ENCODE results near the gene COL6A1. TPM values are rescaled to one million over a fixed set of nuclear protein-coding genes. Genes with fewer than 3 reads are reported as not detected.

The COL6A1 gene
- total and polyA plus RNA-seq, 2 experiments from 2014 or later = 245 to 605 TPM

DNA sequence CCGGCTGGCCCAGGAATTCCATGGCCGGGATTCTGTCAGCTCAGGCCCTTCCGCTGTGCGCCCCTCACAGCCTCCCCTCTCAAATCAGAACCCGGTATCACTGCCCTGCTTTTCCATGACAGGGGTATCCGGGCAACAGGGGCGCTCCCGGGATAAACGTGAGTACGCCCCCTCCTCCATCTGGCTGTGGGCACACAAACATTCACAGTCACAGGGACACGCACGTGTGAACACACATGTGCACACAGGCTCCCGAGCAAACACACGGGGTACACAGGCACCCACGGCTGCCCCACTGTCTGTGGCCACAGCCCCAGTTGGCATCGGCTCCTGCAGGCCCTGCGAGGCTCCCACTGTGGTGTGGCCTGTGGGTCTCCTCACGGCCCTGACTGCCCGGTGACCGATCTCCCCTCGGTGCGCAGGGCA lies 16.7 kb downstream of the COL6A1 start:
- Histone ChIP-seq H3K9me3 (ENCODE audit: low read depth) (no peaks in the 10 kb centered on the region), H3K27me3 (no peaks in the 10 kb centered on the region), H3K4me1 (ENCODE audit: low read depth) (no peaks in the 10 kb centered on the region), H3K4me3 (no peak overlapping the region), H3K27ac (no peak overlapping the region), H3K36me3 (peaks cover 14% of the 10 kb centered on the region)
- TF ChIP-seq, protein P1, sequence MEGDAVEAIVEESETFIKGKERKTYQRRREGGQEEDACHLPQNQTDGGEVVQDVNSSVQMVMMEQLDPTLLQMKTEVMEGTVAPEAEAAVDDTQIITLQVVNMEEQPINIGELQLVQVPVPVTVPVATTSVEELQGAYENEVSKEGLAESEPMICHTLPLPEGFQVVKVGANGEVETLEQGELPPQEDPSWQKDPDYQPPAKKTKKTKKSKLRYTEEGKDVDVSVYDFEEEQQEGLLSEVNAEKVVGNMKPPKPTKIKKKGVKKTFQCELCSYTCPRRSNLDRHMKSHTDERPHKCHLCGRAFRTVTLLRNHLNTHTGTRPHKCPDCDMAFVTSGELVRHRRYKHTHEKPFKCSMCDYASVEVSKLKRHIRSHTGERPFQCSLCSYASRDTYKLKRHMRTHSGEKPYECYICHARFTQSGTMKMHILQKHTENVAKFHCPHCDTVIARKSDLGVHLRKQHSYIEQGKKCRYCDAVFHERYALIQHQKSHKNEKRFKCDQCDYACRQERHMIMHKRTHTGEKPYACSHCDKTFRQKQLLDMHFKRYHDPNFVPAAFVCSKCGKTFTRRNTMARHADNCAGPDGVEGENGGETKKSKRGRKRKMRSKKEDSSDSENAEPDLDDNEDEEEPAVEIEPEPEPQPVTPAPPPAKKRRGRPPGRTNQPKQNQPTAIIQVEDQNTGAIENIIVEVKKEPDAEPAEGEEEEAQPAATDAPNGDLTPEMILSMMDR (IDR thresholded peaks at IDR 0.05; ENCODE audit: low read depth, low read length) = no peak
- DNase-seq (ENCODE audit: low read depth in 1 of 2, low spot score in 1 of 2) = no peak

DNA sequence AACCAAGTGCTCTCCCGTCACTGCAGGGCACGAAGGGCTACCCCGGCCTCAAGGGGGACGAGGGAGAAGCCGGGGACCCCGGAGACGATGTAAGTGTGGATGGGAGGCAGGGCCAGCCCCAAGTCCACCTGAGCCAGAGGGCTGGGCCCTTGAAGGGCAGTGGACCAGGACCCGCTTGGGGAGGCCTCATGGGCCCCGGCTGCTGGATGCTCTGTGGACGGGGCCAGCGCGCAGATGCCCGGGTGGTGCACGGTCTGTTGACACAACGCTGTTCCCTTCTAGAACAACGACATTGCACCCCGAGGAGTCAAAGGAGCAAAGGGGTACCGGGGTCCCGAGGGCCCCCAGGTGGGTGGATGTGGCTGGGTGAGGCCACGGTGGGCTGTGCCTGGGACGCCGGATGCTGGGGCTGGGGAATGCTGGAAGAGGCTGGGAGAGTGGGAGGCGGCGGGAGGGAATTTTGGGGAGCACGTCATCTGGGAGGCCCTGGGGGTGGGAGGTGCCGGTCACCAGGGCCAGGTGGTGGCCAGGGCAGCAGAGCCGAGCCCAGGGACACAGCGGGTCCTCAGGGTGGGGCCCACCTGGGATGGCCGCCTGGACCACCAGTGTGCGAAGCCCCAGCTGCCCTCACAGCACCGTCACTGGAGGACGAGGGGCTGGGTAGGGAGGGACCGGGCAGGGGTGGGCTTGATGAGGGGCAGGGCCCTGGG lies 17.5 kb downstream of the COL6A1 start:
- H3K27ac ChIP-seq = no peak overlapping the region
- DNase-seq (ENCODE audit: low read depth in 1 of 2, low spot score in 1 of 2) = no peak
- TF ChIP-seq, protein P1 (IDR thresholded peaks at IDR 0.05; ENCODE audit: low read depth, low read length) = no peak
- no peaks in the 10 kb centered on the region for H3K4me1 ChIP-seq (ENCODE audit: low read depth)
- H3K36me3 ChIP-seq = peaks cover 14% of the 10 kb centered on the region
- no peak overlapping the region for H3K4me3 ChIP-seq
- H3K9me3 ChIP-seq (ENCODE audit: low read depth) = no peaks in the 10 kb centered on the region
- H3K27me3 ChIP-seq = no peaks in the 10 kb centered on the region

DNA sequence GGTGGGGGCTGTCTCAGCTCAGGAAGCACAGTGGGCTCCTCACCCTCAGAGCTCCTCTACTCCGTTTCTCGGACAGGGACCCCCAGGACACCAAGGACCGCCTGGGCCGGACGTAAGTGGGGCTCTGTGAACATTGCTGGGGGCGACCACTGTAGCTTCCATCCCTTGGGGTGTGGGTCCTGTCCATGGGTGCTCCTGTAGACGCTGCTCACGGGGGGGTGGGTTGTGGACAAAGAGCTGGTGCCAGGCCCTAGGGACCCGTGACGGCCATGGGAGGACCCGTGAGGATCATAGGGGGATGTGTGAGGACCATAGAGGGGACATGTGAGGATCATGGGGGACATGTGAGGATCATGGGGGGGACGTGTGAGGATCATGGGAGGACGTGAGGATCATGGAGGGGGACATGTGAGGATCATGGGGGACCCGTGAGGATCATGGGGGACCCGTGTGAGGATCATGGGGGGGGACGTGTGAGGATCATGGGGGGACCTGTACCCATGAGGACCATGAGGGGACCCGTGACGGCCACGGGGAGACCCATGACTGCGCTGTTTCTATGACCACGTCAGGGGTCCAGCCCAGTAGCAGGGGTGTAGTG lies 18.1 kb downstream of the COL6A1 start:
- DNase-seq (ENCODE audit: low read depth in 1 of 2, low spot score in 1 of 2) = no peak
- no peaks in the 10 kb centered on the region for H3K9me3 ChIP-seq (ENCODE audit: low read depth)
- no peaks in the 10 kb centered on the region for H3K4me1 ChIP-seq (ENCODE audit: low read depth)
- H3K27ac ChIP-seq = no peak overlapping the region
- H3K4me3 ChIP-seq = no peak overlapping the region
- TF ChIP-seq, protein P1 (IDR thresholded peaks at IDR 0.05; ENCODE audit: low read depth, low read length) = no peak
- H3K36me3 ChIP-seq = peaks cover 14% of the 10 kb centered on the region
- no peaks in the 10 kb centered on the region for H3K27me3 ChIP-seq

DNA sequence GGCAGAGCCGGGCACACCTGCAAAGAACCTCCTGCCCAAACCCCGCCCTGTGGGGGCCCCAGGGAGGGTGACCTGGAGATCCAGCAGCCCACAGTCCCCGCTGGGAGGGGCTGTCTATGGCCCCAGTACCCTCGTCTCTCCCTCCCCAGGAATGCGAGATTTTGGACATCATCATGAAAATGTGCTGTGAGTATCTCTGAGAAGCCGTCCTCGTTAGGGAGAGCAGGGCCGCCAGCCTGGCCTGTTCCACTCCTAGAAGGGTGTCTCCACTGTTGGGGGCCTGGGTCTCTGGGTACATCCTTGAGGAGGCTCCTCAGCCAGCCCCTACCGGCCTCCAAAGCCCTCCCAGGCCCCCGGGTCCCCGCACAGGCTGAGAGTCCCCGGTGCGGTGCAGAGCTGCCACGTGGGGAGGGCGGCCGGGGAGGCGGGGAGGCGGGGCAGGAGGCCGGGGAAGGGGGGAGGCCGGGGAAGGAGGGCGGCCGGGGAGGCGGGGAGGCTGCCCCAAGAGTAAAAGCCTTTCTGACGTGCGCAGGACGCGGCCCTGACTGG lies 18.7 kb downstream of the COL6A1 start:
- DNase-seq (ENCODE audit: low read depth in 1 of 2, low spot score in 1 of 2) = no peak
- H3K27ac ChIP-seq = peak overlapping the region; percentile 34

DNA sequence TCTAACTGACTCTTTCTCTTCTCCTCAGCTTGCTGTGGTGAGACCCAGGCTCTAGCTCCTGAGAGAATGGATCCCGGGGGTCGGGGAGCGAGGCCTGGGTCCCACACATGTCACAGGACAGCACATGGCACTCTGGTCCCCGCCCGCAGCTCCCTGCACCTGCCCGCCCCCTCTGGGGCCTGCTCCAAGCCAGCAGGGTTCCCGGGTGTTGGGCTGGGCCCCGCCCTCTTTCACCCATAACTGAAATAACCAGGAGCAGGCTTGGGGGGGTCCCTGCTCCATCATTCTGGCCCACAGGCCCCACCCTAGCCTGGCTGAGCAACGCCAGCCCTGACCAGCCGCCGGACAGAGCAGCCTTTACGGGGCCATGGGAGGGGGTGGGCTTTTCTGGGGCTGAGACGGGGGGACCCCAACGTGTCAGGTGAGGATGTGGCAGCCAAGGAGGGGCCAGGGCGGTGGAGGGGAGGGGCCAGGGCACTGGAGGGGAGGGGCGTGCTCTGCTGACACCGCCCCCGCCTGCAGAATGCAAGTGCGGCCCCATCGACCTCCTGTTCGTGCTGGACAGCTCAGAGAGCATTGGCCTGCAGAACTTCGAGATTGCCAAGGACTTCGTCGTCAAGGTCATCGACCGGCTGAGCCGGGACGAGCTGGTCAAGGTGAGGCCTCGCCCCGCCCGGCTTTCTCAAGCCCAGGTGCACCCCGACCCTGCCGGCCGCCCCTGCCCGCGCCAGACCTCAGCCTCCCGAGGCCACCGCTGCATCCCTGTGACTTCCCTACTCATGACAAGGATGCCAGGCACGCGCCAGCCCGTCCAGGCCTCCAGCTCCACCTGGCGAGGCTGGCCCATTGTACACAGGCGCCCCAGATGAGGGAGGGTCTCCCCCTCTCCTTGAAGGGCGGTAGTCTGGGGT lies 19.4 kb downstream of the COL6A1 start:
- DNase-seq (ENCODE audit: low read depth in 1 of 2, low spot score in 1 of 2) = peak in 1 of 2 donors; percentile 37
- Histone ChIP-seq H3K36me3 (peaks cover 14% of the 10 kb centered on the region), H3K4me3 (no peak overlapping the region), H3K27ac (peak overlapping the region; percentile 34), H3K4me1 (ENCODE audit: low read depth) (no peaks in the 10 kb centered on the region), H3K9me3 (ENCODE audit: low read depth) (no peaks in the 10 kb centered on the region), H3K27me3 (no peaks in the 10 kb centered on the region)
- TF ChIP-seq, protein P1 (IDR thresholded peaks at IDR 0.05; ENCODE audit: low read depth, low read length) = no peak

More for the DNA sequence above, 18.7 kb downstream of the COL6A1 start:
- H3K4me1 ChIP-seq (ENCODE audit: low read depth) = no peaks in the 10 kb centered on the region
- H3K27me3 ChIP-seq = no peaks in the 10 kb centered on the region
- peaks cover 14% of the 10 kb centered on the region for H3K36me3 ChIP-seq
- TF ChIP-seq, protein P1 (IDR thresholded peaks at IDR 0.05; ENCODE audit: low read depth, low read length) = no peak
- no peaks in the 10 kb centered on the region for H3K9me3 ChIP-seq (ENCODE audit: low read depth)
- no peak overlapping the region for H3K4me3 ChIP-seq

All from cardiac muscle cell (in vitro differentiated cells and primary cell).